DMS114 treated with DMSO at 0.1 percent for 48 hours (cell line): Measurements from ENCODE around the gene CDH23.

ENCODE experiments used
- DNase-seq: peaks from one replicate; lab custom pipeline; 2025; ENCODE audit not compliant: unreplicated experiment; lab: John Stamatoyannopoulos, UW

CDH23 gene

DNA sequence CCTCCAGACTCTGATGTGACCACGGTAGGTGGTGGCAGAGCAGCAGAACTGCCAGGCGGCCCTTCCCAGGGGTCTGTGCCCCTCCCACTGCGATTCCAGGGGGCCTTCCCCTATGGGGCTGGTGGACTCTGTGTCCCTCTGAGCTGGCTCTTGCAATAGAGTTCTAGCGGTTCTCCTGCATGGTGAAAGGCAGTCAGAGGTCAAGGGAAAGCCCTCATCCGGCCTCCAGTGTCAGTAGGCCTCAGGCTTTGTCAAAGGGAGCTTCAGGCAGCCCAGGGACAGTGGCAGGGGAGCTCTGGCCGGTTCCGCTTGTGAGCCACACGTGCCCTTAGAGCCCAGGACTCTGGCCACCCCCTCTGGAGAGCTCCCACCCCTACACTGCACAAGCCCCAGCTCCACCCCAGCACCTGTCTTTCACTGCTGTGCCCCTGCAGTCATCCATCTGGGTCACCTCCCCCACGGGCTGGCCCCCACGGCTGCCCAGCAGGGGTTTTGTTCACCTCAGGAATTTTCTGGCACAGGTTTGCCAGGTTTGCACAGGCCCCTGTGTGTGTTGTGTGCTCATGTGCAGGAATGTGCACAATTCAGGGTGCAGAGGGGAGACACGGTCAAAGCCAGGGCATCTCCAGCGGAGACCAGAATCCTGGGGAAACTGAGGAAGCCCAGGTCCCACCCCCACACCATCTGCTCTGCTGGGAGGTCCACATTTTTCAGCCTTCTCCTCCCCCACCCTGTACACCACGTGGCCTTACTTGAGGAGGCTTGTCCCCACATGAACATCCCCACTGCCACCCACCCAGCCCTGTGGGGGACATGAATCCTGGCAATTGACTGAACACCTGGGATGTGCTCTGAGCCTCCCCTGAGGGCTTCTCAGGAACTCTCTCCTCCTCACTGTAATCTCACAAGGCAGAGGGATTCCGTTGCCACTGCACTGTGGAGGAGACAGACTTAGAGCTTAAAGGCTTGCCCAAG lies 299.1 kb downstream of the CDH23 start:
- DNase-seq = no peak

- DNase-seq = peak; percentile 15
These were observed 300.1 kb downstream of the CDH23 start for GRCh38 chr10:71696628-71697326.

GRCh38 chr10:71697938-71698709 lies 301.4 kb downstream of the CDH23 start:
- no peak for DNase-seq

GRCh38 chr10:71698737-71699136 lies 302.0 kb downstream of the CDH23 start:
- DNase-seq = no peak

DNA sequence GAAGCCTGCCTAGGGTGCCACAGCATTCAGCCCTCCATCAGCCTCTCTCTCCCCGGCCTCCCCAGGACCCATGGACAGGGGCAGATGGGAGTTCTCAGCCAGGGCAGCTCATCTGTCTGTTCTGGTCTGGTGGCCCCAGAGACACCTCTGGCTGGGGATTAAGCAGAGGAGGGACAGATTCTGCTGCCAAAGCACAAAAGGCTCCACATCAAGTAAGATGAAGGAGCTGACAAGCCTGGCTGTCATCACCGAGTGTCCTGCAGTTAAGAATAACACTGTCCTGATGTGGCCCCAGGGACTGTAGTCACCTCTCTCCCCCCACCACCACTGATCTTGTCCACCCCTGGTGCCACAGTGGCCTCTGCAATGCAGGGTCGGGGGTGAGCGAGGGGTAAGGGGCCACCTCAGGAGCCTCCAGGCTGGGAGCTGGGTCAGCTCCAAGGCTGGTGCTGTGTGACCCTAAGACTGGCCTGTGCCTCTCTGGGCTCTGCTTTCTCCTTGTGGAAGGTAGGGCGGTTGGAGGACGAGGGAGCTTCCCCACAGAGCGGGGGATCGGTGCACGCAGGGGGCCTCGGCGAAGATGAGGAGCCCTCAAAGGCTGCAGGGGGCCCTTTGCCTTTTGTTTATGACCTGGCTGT lies 304.1 kb downstream of the CDH23 start:
- no peak for DNase-seq

DNA sequence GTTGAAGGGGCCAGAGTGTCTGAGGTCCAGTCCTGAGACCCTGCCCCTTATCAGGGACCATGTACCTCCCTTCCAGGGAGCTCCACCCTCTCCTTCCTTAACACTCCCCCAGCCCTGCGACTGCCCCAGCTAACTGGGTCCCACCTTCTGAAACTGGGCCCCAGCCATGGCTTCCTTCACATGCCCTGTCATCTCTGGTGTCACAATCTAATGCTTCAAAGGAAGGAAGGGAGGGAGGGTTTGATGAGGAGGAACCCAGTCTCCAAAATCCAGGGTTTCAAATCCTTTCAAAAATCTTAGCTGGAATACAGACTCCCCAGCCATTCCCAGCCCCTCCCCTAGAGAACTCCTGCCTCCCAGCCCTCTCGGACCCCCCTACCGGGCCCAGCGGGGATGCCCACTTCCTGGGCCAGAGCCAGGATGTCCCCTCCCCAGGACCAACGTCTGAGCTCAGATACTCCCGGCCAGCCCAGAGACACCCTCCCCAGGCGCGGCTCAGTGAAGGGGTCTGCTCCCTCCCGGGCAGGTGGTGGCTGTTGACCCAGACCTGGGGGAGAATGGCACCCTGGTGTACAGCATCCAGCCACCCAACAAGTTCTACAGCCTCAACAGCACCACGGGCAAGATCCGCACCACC lies 304.9 kb downstream of the CDH23 start:
- DNase-seq = no peak

GRCh38 chr10:71703577-71703976 lies 306.9 kb downstream of the CDH23 start:
- no peak for DNase-seq

DNA sequence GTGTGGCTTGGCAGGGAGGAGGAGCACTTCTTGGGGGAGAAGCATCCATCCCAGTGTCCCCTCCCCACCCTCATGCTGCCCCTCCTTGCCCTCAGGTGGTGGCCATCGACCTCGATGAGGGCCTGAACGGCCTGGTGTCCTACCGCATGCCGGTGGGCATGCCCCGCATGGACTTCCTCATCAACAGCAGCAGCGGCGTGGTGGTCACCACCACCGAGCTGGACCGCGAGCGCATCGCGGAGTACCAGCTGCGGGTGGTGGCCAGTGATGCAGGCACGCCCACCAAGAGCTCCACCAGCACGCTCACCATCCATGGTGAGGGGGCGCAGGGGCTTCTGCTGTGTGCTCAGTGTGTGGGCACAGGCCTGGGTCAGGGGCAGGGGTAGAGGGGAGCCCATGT lies 308.1 kb downstream of the CDH23 start:
- no peak for DNase-seq

GRCh38 chr10:71705582-71705981 lies 308.9 kb downstream of the CDH23 start:
- DNase-seq = no peak

GRCh38 chr10:71706216-71707121 lies 309.7 kb downstream of the CDH23 start:
- DNase-seq = no peak

GRCh38 chr10:71707240-71707789 lies 310.6 kb downstream of the CDH23 start:
- no peak for DNase-seq

GRCh38 chr10:71708301-71708703 lies 311.6 kb downstream of the CDH23 start:
- DNase-seq = peak; percentile 31

DNA sequence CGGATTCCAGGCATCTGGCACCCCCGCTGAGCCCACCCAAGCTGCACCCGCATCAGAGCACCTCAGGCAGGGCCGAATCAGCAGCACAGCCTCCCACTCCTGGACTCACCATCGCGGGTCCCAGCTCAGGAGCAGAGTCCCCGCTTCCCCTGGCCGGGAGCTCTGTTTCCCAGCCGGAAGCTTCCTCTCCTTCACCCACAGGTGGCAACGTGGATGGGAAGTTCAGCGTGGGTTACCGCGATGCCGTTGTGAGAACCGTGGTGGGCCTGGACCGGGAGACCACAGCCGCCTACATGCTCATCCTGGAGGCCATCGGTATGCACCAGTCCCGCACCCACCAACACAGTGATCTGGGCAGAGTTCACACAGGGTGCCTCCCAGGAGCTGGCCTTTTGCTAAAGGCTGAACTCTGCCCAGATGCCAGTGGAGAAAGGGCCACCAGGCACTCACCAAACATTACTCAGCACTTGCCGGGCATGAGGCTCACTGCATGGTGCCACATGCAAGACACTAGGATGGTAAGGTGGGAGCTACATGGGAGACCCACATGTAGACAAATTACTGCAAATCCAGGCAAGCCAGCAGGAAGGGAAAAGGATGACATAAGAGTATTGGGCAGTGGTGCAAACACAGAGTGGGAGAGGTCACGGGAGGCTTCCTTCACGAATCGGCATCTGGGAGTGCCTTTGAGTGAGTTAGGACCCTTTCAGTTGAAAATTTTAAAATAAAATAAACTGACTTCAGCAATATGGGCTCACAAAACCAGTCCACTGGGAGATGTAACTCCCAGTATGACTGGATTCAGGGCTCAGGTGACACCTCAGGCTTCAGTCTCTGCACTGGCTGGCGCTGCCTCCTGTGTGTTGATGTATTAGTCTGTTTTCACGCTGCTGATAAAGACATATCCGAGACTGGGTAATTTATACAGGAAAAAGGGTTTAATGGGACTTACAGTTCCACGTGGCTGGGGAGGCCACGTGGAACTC lies 312.5 kb downstream of the CDH23 start:
- DNase-seq = no peak

- DNase-seq = no peak
These were observed 313.8 kb downstream of the CDH23 start for GRCh38 chr10:71710519-71710918.

DNA sequence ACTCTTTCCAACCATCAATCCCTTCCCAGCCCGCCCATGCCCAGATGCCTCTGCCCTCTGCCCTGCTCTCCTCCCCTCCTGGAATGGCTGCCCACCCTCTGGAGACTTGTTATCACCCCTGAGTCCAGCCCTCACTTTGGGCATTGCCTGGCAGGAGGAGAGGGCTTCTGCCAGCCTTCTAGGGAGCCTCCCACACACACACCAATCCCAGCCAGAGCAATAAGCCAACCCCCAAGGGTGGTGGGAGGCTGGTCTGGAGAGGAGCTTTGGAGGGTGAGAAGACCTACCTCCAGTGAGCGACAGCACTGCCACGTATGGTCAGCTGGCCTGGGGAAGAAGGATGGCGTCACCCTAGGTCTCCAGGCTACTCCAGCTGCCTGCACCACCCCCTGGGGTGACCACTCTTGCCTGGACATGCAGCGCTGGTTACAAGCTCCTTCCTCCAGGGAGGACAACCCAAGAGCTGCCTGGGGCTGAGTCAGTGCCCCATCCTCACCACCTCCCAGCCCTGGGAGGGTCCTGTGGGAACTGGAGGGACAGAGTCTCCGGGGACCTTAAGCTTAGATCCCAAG lies 314.4 kb downstream of the CDH23 start:
- DNase-seq = no peak

- no peak for DNase-seq
These were observed 315.4 kb downstream of the CDH23 start for GRCh38 chr10:71712170-71712569.

DNA sequence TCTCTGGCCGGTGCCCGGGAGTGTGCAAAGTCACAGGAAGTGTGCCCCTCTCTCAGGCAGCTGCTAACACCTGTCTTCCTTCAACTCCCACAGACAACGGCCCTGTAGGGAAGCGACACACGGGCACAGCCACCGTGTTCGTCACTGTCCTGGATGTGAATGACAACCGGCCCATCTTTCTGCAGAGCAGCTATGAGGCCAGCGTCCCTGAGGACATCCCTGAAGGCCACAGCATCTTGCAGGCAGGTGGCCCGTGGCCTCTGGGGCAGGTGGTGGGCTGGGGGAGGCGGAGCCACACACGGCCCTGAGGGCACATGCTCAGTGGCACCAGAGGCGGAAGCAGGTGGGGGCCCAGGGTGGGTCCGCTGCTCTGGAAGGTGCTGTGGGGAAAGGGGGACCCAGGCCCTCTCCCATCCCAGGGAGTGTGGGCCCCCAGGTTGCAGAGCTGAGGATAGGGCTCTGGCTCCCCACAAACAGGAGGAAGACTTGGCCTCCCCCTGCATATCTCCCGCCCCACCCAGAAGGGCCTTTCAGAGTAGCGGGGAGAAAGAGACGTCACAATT lies 315.9 kb downstream of the CDH23 start:
- no peak for DNase-seq
